Duodenal mucosa (tissue), 2 donors: Measurements from ENCODE around the gene MAN2A1.
"Not testable (repeated sequence)": the region's sequence is repeated elsewhere in the genome, so short reads cannot be mapped to it uniquely, and the experiment has no call there.

Experiments
- H3K27ac ChIP-seq: one replicate; pipeline ENCODE4 v1.7.0; 2013; ENCODE audit warnings: low read depth, low read length
- H3K27me3 ChIP-seq, 2 donors: one replicate each; pipeline ENCODE4 v1.7.0; 2013; ENCODE audit warnings: low read length in 2 of 2, control low read depth in 1 of 2; ENCODE audit not compliant: insufficient read depth in 2 of 2, control insufficient read depth in 1 of 2
- H3K36me3 ChIP-seq, 2 donors: one replicate each; pipeline ENCODE4 v1.7.0; 2013; ENCODE audit warnings: low read length in 2 of 2, control low read depth in 1 of 2; ENCODE audit not compliant: insufficient read depth in 2 of 2, control insufficient read depth in 1 of 2
- H3K4me1 ChIP-seq, 2 donors: one replicate each; pipeline ENCODE4 v1.7.0; 2013; ENCODE audit warnings: low read length in 2 of 2, control low read depth in 1 of 2; ENCODE audit not compliant: insufficient read depth in 2 of 2, control insufficient read depth in 1 of 2
- H3K4me3 ChIP-seq, 2 donors: one replicate each; pipeline ENCODE4 v1.7.0; 2013; ENCODE audit warnings: low read length in 2 of 2, low read depth in 1 of 2
- H3K9ac ChIP-seq, 2 donors: one replicate each; pipeline ENCODE4 v1.7.0; 2013; ENCODE audit warnings: low read length in 2 of 2, low read depth in 1 of 2
- H3K9me3 ChIP-seq, 2 donors: one replicate each; pipeline ENCODE4 v1.7.0; 2013; ENCODE audit warnings: low read length in 2 of 2, control low read depth in 1 of 2; ENCODE audit not compliant: control insufficient read depth in 1 of 2

Gene MAN2A1

DNA sequence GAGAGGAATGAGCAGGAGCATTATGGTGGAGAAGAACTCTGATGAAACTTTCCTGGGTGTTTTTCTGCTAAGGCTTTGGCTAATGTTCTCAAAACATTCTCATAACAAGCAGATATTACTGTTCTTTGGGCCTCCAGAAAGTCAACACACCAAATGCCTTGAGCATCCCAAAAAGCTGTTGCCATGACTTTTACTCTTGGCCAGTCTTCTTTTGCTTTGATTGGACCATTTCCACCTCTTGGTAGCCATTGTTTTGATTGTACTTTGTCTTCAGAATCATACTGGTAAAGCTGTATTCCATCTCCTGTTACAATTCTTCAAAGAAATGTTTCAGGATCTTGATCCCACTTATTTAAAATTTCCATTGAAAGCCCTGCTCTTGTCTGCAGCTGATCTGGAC, 139.6 kb downstream of the MAN2A1 start:
- Histone ChIP-seq H3K9ac (no peak overlapping the region), H3K4me3 (no peak overlapping the region), H3K4me1 (no peaks in the 10 kb centered on the region), H3K27ac (no peak overlapping the region), H3K27me3 (no peaks in the 10 kb centered on the region), H3K36me3 (peaks cover 18 to 38% of the 10 kb centered on the region in 2 donors), H3K9me3 (no peaks in the 10 kb centered on the region)

DNA sequence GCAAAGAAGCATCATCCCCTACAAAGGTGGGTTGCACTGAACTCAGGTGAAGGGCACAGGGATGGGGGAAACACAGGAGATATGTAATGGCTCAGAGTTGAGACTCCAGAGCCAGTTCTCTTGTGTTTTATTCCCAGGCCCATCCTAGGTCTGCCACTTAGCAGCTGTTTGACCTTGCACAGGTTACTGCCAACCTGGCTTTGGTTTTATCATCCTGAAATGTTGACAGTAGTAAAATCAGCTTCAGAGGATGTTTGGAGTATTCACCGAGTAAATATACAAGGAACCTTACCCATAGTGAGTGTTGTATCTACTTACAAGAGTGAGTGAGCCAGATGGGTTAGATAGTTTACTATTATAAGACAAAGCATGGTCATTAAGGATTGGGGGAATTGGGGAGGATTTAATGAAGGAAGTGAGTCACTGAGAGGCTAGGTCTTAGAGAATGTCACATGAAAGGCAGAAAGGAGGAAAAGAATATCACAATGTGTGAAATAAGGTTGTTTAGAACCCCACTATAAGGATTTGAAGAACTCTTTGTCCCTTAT, 141.3 kb downstream of the MAN2A1 start:
- Histone ChIP-seq H3K9me3 (no peaks in the 10 kb centered on the region), H3K9ac (no peak overlapping the region), H3K27me3 (no peaks in the 10 kb centered on the region), H3K36me3 (peaks cover 10 to 26% of the 10 kb centered on the region in 2 donors), H3K27ac (no peak overlapping the region), H3K4me1 (no peaks in the 10 kb centered on the region), H3K4me3 (no peak overlapping the region)

GRCh38 chr5:109832207-109833188, 142.8 kb downstream of the MAN2A1 start:
- H3K4me3 ChIP-seq, H3K27ac ChIP-seq, H3K4me1 ChIP-seq, H3K27me3 ChIP-seq, H3K9me3 ChIP-seq, H3K9ac ChIP-seq: not testable (repeated sequence)
- peaks cover 8 to 22% of the 10 kb centered on the region in 2 donors for H3K36me3 ChIP-seq

- Histone ChIP-seq H3K9me3 (no peaks in the 10 kb centered on the region), H3K4me1 (no peaks in the 10 kb centered on the region), H3K27ac (no peak overlapping the region), H3K27me3 (no peaks in the 10 kb centered on the region), H3K9ac (no peak overlapping the region), H3K4me3 (no peak overlapping the region), H3K36me3 (peaks cover 15 to 17% of the 10 kb centered on the region in 2 donors)
Observed at GRCh38 chr5:109833946-109834345, 144.2 kb downstream of the MAN2A1 start.

DNA sequence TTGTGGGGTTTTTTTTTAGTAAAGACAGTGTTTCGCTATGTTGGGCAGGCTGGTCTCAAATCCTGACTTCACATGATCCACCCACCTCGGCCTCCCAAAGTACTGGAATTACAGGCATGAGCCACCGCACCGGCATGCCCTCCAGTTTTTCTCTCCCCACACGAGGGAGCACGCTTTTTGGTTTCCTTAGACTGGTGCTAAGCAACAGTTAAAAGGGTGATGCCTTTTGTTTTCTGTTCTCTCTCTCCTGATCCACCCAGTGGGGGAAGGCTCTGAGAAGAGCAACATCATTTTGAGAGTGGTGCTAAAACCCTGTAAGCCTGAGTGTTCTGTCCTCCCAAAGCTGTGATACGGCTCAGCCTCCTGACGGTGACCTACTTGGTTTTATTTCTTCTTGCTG, 146.6 kb downstream of the MAN2A1 start:
- H3K4me3 ChIP-seq = no peak overlapping the region
- no peaks in the 10 kb centered on the region for H3K9me3 ChIP-seq
- H3K27me3 ChIP-seq = no peaks in the 10 kb centered on the region
- H3K4me1 ChIP-seq = no peaks in the 10 kb centered on the region
- no peak overlapping the region for H3K27ac ChIP-seq
- H3K36me3 ChIP-seq = peaks cover 17 to 19% of the 10 kb centered on the region in 2 donors
- no peak overlapping the region for H3K9ac ChIP-seq

GRCh38 chr5:109837231-109837861, 147.6 kb downstream of the MAN2A1 start:
- Histone ChIP-seq H3K27ac (no peak overlapping the region), H3K4me1 (no peaks in the 10 kb centered on the region), H3K27me3 (no peaks in the 10 kb centered on the region), H3K9ac (no peak overlapping the region), H3K9me3 (no peaks in the 10 kb centered on the region), H3K4me3 (no peak overlapping the region), H3K36me3 (peaks cover 19% of the 10 kb centered on the region in 2 donors)

GRCh38 chr5:109838157-109838556, 148.4 kb downstream of the MAN2A1 start:
- Histone ChIP-seq H3K27ac (no peak overlapping the region), H3K9me3 (no peaks in the 10 kb centered on the region), H3K4me1 (no peaks in the 10 kb centered on the region), H3K9ac (no peak overlapping the region), H3K36me3 (peaks cover 19 to 21% of the 10 kb centered on the region in 2 donors), H3K4me3 (no peak overlapping the region), H3K27me3 (no peaks in the 10 kb centered on the region)

DNA sequence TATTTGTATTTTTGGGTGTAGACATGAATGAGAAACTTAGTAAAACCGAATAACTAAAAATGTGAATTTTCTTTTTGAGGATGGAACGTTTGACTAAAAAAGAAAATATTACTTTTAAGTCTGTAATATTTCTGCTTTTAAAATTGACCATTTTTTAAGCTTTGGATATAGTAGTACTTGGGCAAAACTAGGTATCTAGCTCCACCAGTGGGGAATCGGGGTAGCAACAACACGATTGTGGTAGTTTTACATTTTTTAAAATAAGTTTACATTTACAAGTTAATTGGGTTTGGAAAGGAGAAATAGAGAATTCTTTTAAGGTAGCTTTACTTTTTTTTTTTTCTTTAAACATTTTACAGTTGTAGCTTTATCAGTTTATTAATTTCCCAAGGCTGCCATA, 154.4 kb downstream of the MAN2A1 start:
- Histone ChIP-seq H3K36me3 (peaks cover 18 to 46% of the 10 kb centered on the region in 2 donors), H3K4me3 (no peak overlapping the region), H3K9ac (no peak overlapping the region), H3K4me1 (no peaks in the 10 kb centered on the region), H3K9me3 (no peaks in the 10 kb centered on the region), H3K27me3 (no peaks in the 10 kb centered on the region), H3K27ac (no peak overlapping the region)

- peaks cover 22 to 52% of the 10 kb centered on the region in 2 donors for H3K36me3 ChIP-seq
- H3K27me3 ChIP-seq = no peaks in the 10 kb centered on the region
- no peak overlapping the region for H3K9ac ChIP-seq
- H3K27ac ChIP-seq = no peak overlapping the region
- no peak overlapping the region for H3K4me3 ChIP-seq
- no peaks in the 10 kb centered on the region for H3K9me3 ChIP-seq
- no peaks in the 10 kb centered on the region for H3K4me1 ChIP-seq
Observed at GRCh38 chr5:109844695-109845094, 155.0 kb downstream of the MAN2A1 start.

GRCh38 chr5:109848130-109848529, 158.4 kb downstream of the MAN2A1 start:
- Histone ChIP-seq H3K36me3 (peaks cover 25 to 42% of the 10 kb centered on the region in 2 donors), H3K9ac (no peak overlapping the region), H3K4me1 (no peaks in the 10 kb centered on the region), H3K9me3 (peaks cover 0 to 5% of the 10 kb centered on the region in 2 donors), H3K4me3 (no peak overlapping the region), H3K27me3 (no peaks in the 10 kb centered on the region), H3K27ac (no peak overlapping the region)
